ENCODE measurements around the gene CSF2RB.

The CSF2RB gene

GRCh38 chr22:36928786-36929535 is 15.5 kb downstream of the CSF2RB start:
- Histone ChIP-seq H3K27me3 (ENCODE audit: insufficient read depth, low read length) (peaks cover 12% of the 10 kb centered on the region), H3K36me3 (ENCODE audit: insufficient read depth, low read length) (no peaks in the 10 kb centered on the region), H3K4me1 (ENCODE audit: insufficient read depth, low read length) (no peaks in the 10 kb centered on the region), H3K4me3 (ENCODE audit: low read length) (no peak overlapping the region), H2AFZ (ENCODE audit: low read depth, low read length) (no peak overlapping the region), H3K9me3 (ENCODE audit: low read length) (no peaks in the 10 kb centered on the region)

DNA sequence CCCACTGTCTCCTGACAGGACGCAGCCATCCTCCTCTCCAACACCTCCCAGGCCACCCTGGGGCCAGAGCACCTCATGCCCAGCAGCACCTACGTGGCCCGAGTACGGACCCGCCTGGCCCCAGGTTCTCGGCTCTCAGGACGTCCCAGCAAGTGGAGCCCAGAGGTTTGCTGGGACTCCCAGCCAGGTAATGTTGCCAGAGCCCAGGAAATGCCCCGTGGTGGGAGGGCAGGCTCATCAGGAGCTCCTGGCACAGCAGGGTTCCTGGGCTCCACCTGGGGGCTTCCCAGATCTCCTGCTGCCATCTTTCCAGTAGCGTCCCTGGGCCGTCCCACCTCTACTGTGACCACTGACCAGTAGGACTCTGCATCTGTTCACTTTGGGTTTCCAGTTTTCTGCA is 16.2 kb downstream of the CSF2RB start:
- no peaks in the 10 kb centered on the region for H3K9me3 ChIP-seq (ENCODE audit: low read length)
- H3K27me3 ChIP-seq (ENCODE audit: insufficient read depth, low read length): peaks cover 12% of the 10 kb centered on the region
- no peaks in the 10 kb centered on the region for H3K4me1 ChIP-seq (ENCODE audit: insufficient read depth, low read length)

DNA sequence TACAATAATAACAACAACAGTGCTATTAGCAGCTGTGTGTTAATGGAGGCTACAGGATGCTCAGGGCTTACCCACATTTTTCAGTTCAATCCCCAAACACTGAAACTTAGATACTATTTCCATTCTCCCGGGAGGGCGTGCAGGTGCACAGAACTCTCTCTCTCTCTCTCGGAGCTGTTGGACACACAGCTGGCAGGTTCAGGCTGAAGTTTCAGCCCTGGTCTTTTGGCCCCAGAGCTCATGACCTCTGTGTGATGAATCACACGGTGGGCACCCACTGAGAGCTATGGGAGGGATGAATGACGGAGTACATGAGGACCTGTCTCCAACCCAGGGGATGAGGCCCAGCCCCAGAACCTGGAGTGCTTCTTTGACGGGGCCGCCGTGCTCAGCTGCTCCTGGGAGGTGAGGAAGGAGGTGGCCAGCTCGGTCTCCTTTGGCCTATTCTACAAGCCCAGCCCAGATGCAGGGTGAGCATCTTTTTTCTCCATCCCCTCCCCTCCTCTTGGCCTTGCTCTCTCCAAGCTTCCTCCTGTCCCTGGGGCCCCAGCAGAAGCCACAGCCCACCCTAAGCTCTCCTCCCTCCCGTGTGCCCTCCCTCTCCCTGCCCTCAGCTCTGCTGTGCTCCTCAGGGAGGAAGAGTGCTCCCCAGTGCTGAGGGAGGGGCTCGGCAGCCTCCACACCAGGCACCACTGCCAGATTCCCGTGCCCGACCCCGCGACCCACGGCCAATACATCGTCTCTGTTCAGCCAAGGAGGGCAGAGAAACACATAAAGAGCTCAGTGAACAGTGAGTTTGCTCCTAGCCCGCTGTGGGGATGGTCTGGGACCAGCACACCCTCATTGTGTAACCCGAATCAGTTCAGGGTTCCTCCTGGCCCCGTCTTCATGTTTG is 16.9 kb downstream of the CSF2RB start:
- H3K27me3 ChIP-seq (ENCODE audit: insufficient read depth, low read length): peaks cover 12% of the 10 kb centered on the region
- no peaks in the 10 kb centered on the region for H3K4me1 ChIP-seq (ENCODE audit: insufficient read depth, low read length)
- no peak overlapping the region for H3K4me3 ChIP-seq (ENCODE audit: low read length)
- H3K36me3 ChIP-seq (ENCODE audit: insufficient read depth, low read length): no peaks in the 10 kb centered on the region
- no peak overlapping the region for H2AFZ ChIP-seq (ENCODE audit: low read depth, low read length)
- no peaks in the 10 kb centered on the region for H3K9me3 ChIP-seq (ENCODE audit: low read length)

More for the DNA sequence above, 16.2 kb downstream of the CSF2RB start:
- H2AFZ ChIP-seq (ENCODE audit: low read depth, low read length): no peak overlapping the region
- no peak overlapping the region for H3K4me3 ChIP-seq (ENCODE audit: low read length)
- H3K36me3 ChIP-seq (ENCODE audit: insufficient read depth, low read length): no peaks in the 10 kb centered on the region

GRCh38 chr22:36931446-36931845 is 18.0 kb downstream of the CSF2RB start:
- H2AFZ ChIP-seq (ENCODE audit: low read depth, low read length): no peak overlapping the region
- H3K9me3 ChIP-seq (ENCODE audit: low read length): no peaks in the 10 kb centered on the region
- no peak overlapping the region for H3K4me3 ChIP-seq (ENCODE audit: low read length)
- H3K4me1 ChIP-seq (ENCODE audit: insufficient read depth, low read length): no peaks in the 10 kb centered on the region
- no peaks in the 10 kb centered on the region for H3K36me3 ChIP-seq (ENCODE audit: insufficient read depth, low read length)
- peaks cover 13% of the 10 kb centered on the region for H3K27me3 ChIP-seq (ENCODE audit: insufficient read depth, low read length)

GRCh38 chr22:36933629-36934417 is 20.4 kb downstream of the CSF2RB start:
- Histone ChIP-seq H3K4me3 (ENCODE audit: low read length) (no peak overlapping the region), H3K27me3 (ENCODE audit: insufficient read depth, low read length) (peaks cover 20% of the 10 kb centered on the region), H2AFZ (ENCODE audit: low read depth, low read length) (no peak overlapping the region), H3K36me3 (ENCODE audit: insufficient read depth, low read length) (no peaks in the 10 kb centered on the region), H3K4me1 (ENCODE audit: insufficient read depth, low read length) (no peaks in the 10 kb centered on the region), H3K9me3 (ENCODE audit: low read length) (no peaks in the 10 kb centered on the region)

- no peaks in the 10 kb centered on the region for H3K9me3 ChIP-seq (ENCODE audit: low read length)
- H2AFZ ChIP-seq (ENCODE audit: low read depth, low read length): no peak overlapping the region
These were observed 21.2 kb downstream of the CSF2RB start for GRCh38 chr22:36934418-36935312.

DNA sequence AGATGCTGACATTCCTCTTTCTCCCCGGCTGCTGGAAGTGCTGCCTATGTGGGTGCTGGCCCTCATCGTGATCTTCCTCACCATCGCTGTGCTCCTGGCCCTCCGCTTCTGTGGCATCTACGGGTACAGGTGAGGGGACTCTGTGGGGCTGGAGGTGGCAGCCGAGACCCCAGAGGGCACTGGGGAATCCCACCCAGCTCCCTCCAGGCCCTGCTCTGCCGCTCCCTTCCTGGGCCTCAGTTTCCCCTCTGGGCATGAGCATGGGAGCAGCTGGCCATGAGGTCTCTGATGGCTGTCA is 21.8 kb downstream of the CSF2RB start:
- Histone ChIP-seq H3K9me3 (ENCODE audit: low read length) (no peaks in the 10 kb centered on the region), H3K27me3 (ENCODE audit: insufficient read depth, low read length) (peaks cover 18% of the 10 kb centered on the region), H3K4me1 (ENCODE audit: insufficient read depth, low read length) (no peaks in the 10 kb centered on the region), H2AFZ (ENCODE audit: low read depth, low read length) (no peak overlapping the region), H3K36me3 (ENCODE audit: insufficient read depth, low read length) (no peaks in the 10 kb centered on the region), H3K4me3 (ENCODE audit: low read length) (no peak overlapping the region)

More at GRCh38 chr22:36934418-36935312, 21.2 kb downstream of the CSF2RB start:
- Histone ChIP-seq H3K36me3 (ENCODE audit: insufficient read depth, low read length) (no peaks in the 10 kb centered on the region), H3K4me3 (ENCODE audit: low read length) (no peak overlapping the region), H3K4me1 (ENCODE audit: insufficient read depth, low read length) (no peaks in the 10 kb centered on the region), H3K27me3 (ENCODE audit: insufficient read depth, low read length) (peaks cover 20% of the 10 kb centered on the region)

DNA sequence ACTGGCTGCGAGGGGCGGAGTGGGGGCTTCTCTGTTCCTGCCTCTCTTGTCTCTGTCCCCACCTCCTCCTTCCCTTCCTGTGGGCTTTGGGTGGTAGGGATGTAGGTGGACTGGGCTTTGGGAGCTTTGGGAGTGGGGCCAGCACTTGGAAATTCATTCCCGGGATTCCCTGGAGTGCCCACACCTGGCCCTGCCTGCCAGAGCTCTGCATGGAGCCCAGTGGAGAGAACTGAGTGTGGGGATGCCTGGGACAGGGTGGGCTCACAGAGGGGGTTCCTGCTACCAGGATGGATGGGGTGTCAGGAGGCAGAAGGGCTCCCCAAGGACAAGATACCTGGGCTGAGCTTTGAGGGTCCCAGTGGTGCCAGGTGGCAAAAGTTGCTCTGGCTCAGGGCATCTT is 22.3 kb downstream of the CSF2RB start:
- Histone ChIP-seq H3K4me1 (ENCODE audit: insufficient read depth, low read length) (no peaks in the 10 kb centered on the region), H3K27me3 (ENCODE audit: insufficient read depth, low read length) (peaks cover 16% of the 10 kb centered on the region)

DNA sequence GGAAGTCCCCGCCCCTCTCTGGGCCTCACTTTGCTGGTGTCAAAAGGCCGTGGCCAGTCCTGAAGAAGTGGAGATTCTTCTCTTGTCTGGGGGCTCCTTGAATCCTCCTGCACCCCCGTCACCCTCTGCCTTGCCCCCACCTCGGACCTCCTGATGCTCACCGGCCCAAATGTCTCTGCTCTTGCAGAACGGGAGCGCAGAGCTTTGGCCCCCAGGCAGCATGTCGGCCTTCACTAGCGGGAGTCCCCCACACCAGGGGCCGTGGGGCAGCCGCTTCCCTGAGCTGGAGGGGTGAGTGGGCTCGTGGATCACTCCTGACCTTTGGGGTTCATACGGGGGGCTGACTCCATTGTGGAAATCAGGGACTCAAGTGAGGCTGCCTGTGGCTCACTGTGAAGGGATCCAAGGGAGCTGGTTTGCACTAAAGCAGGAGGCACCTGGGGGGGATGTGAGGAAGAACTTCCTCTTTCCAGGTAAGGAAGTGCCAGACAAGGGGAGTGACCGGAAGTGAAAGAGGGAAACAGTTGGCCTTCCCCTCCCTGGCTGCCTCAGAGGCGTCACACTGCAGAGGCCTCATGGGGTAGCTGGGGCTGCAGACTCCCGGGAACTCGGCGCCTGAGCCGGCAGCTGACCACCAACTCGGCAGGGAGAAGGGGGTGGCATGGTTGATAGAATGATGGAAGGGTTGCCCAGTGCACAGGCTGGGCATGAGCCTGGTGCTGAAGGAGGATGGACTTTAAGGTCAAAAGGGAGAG is 23.1 kb downstream of the CSF2RB start:
- no peaks in the 10 kb centered on the region for H3K4me1 ChIP-seq (ENCODE audit: insufficient read depth, low read length)
- H3K36me3 ChIP-seq (ENCODE audit: insufficient read depth, low read length): no peaks in the 10 kb centered on the region
- peaks cover 16% of the 10 kb centered on the region for H3K27me3 ChIP-seq (ENCODE audit: insufficient read depth, low read length)
- no peak overlapping the region for H3K4me3 ChIP-seq (ENCODE audit: low read length)
- H3K9me3 ChIP-seq (ENCODE audit: low read length): no peaks in the 10 kb centered on the region
- no peak overlapping the region for H2AFZ ChIP-seq (ENCODE audit: low read depth, low read length)

More for the DNA sequence above, 22.3 kb downstream of the CSF2RB start:
- Histone ChIP-seq H3K4me3 (ENCODE audit: low read length) (no peak overlapping the region), H2AFZ (ENCODE audit: low read depth, low read length) (no peak overlapping the region), H3K36me3 (ENCODE audit: insufficient read depth, low read length) (no peaks in the 10 kb centered on the region), H3K9me3 (ENCODE audit: low read length) (no peaks in the 10 kb centered on the region)

GRCh38 chr22:36937319-36938027 is 24.0 kb downstream of the CSF2RB start:
- Histone ChIP-seq H3K27me3 (ENCODE audit: insufficient read depth, low read length) (peaks cover 16% of the 10 kb centered on the region), H3K4me3 (ENCODE audit: low read length) (no peak overlapping the region), H3K9me3 (ENCODE audit: low read length) (no peaks in the 10 kb centered on the region), H2AFZ (ENCODE audit: low read depth, low read length) (no peak overlapping the region), H3K36me3 (ENCODE audit: insufficient read depth, low read length) (no peaks in the 10 kb centered on the region), H3K4me1 (ENCODE audit: insufficient read depth, low read length) (no peaks in the 10 kb centered on the region)

GRCh38 chr22:36938028-36938425 is 24.6 kb downstream of the CSF2RB start:
- H3K4me1 ChIP-seq (ENCODE audit: insufficient read depth, low read length): no peaks in the 10 kb centered on the region
- H3K4me3 ChIP-seq (ENCODE audit: low read length): no peak overlapping the region
- no peaks in the 10 kb centered on the region for H3K9me3 ChIP-seq (ENCODE audit: low read length)
- no peaks in the 10 kb centered on the region for H3K36me3 ChIP-seq (ENCODE audit: insufficient read depth, low read length)
- no peak overlapping the region for H2AFZ ChIP-seq (ENCODE audit: low read depth, low read length)
- H3K27me3 ChIP-seq (ENCODE audit: insufficient read depth, low read length): peaks cover 16% of the 10 kb centered on the region
